ENCODE data around the gene MAPK7. TPM values are rescaled to one million over a fixed set of nuclear protein-coding genes. Genes with fewer than 3 reads are reported as not detected.
"Not testable (repeated sequence)": the region's sequence is repeated elsewhere in the genome, so short reads cannot be mapped to it uniquely, and the experiment has no call there.

The MAPK7 gene
- total RNA-seq, 2 donors from 2014 or later: 15.9 to 17.8 TPM

DNA sequence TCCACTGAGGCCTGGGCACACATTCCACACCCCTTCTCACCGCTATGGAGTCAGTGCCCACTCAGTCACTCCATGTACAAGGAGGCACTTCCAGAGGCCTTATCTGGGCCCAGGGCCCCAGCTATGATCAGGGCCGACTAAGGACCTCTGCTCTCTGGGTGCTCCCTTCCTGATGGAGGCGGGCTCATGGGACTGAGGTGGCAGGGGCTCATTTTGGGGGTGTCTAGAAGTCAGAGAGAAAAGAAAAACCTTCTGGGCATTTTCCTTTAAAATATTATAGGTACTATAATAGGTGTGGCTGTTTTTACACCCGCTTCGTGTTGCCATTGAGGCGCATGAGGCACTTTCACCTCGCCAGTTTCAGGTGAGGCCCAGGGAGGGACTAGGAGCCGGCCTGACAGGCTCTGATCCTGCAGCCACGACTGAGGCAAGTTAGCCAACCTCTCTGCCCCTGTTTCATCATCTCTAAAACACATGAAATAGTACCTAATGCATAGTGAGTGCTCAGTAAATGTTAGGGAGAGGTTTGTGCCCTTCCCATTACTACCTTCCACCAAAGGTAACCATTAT, 30.1 kb upstream of the MAPK7 start:
- peak overlapping the region in 1 of 2 donors; percentile 78 for H3K27ac ChIP-seq
- TF ChIP-seq, protein P1, sequence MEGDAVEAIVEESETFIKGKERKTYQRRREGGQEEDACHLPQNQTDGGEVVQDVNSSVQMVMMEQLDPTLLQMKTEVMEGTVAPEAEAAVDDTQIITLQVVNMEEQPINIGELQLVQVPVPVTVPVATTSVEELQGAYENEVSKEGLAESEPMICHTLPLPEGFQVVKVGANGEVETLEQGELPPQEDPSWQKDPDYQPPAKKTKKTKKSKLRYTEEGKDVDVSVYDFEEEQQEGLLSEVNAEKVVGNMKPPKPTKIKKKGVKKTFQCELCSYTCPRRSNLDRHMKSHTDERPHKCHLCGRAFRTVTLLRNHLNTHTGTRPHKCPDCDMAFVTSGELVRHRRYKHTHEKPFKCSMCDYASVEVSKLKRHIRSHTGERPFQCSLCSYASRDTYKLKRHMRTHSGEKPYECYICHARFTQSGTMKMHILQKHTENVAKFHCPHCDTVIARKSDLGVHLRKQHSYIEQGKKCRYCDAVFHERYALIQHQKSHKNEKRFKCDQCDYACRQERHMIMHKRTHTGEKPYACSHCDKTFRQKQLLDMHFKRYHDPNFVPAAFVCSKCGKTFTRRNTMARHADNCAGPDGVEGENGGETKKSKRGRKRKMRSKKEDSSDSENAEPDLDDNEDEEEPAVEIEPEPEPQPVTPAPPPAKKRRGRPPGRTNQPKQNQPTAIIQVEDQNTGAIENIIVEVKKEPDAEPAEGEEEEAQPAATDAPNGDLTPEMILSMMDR (IDR thresholded peaks at IDR 0.05): no peak
- H3K36me3 ChIP-seq: no peaks in the 10 kb centered on the region
- no peaks in the 10 kb centered on the region for H3K27me3 ChIP-seq
- no peak for DNase-seq (ENCODE audit: low spot score)
- peaks cover 0 to 50% of the 10 kb centered on the region in 2 donors for H3K4me1 ChIP-seq
- no peak overlapping the region for H3K4me3 ChIP-seq
- no peaks in the 10 kb centered on the region for H3K9me3 ChIP-seq

DNA sequence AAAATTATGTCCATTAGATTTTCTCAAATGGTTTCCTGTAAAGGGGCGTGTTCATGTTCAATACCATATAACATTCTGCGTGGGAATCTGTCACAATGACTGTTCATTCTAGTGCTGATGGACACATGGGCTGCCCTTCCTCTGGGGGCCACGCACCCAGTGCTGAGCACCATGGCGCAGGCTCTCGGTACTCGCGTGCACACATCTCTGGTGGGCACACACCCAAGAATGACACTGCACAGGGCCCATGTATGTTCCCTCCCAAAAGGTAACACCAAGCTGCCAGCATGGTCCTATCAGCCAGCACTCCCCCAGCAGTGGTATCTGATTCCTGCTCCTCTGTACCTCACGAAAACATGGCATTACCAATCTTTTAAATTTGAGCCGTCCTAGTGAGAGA, 29.5 kb upstream of the MAPK7 start:
- TF ChIP-seq, protein P1 (IDR thresholded peaks at IDR 0.05): no peak
- Histone ChIP-seq H3K9me3 (no peaks in the 10 kb centered on the region), H3K27ac (no peak overlapping the region), H3K36me3 (no peaks in the 10 kb centered on the region), H3K4me1 (peaks cover 0 to 44% of the 10 kb centered on the region in 2 donors), H3K27me3 (no peaks in the 10 kb centered on the region), H3K4me3 (no peak overlapping the region)
- no peak for DNase-seq (ENCODE audit: low spot score)

DNA sequence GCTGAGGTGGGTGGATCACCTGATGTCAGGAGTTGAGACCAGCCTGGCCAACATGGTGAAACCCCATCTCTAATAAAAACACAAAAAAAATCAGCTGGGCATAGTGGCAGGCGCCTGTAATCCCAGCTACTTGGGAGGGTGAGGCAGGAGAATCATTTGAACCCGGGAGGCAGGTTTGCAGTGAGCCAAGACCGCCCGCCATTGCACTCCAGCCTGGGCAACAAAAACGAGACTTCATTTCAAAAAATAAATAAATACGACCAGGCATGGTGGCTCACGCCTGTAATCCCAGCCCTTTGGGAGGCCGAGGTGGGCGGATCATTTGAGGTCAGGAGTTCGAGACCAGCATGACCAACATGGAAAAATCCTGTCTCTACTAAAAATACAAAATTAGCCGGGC, 24.9 kb upstream of the MAPK7 start:
- H3K27me3 ChIP-seq; H3K36me3 ChIP-seq; DNase-seq (ENCODE audit: low spot score); H3K4me1 ChIP-seq; H3K27ac ChIP-seq; H3K9me3 ChIP-seq; H3K4me3 ChIP-seq: not testable (repeated sequence)

DNA sequence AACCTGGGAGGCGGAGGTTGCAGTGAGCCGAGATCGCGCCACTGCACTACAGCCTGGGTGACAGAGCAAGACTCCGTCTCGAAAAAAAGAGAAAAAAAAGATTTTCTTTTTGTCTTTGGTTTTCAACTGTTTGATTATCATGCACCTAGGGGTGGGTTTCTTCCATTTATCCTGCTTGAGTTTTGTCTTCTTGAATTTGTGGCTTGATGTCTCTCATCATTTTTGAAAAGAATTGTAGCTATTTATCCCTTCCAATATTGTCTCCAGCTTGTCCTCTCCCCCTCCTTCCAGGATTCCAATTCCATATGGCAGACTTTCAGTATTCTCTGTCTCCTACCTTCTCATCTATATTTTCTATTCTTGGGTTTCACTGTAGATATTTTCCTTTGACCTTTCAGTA, 23.6 kb upstream of the MAPK7 start:
- Histone ChIP-seq H3K27ac (no peak overlapping the region), H3K9me3 (no peaks in the 10 kb centered on the region), H3K4me1 (no peaks in the 10 kb centered on the region), H3K36me3 (no peaks in the 10 kb centered on the region), H3K27me3 (no peaks in the 10 kb centered on the region), H3K4me3 (no peak overlapping the region)
- DNase-seq (ENCODE audit: low spot score): no peak
- TF ChIP-seq, protein P1 (IDR thresholded peaks at IDR 0.05): no peak

DNA sequence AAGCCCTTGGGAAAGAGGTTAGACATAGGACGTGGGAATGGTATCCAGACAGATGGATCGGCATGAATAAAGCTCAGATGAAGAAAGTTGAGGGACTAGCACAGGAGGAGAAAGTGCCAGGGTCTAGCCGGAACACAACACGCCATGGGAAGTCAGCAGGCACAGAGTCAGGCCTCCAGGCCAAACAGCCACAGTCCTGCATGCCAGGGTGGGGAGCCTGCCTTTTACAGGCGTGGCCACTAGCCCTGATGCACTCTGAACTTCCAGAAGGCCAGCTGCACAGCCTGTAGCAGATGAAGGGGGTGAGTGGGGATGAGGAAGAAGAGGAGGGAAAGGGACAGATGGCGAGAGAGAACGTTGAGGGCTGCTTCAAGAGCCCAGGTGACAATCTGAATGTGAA, 20.9 kb upstream of the MAPK7 start:
- Histone ChIP-seq H3K4me3 (no peak overlapping the region), H3K4me1 (peaks cover 0 to 10% of the 10 kb centered on the region in 2 donors)

DNA sequence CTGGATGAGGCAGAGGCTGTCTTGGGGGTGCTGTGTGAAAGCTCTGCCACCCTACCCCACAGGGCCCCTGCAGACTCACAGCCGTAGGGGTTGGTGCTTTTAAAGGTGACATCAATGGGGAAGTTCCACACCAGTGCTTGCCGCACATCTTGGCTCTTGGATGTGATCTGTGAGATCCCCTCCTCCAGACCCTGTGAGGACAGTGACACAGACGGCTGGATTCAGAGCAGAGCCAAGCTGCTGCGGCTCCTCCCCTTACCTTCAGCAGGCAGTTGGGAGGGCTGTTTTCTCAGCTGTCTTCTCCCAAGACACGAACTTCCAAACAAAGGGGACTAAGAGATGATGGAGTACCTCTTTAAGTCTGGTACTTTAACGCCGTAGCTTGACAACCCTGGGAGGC, 20.5 kb upstream of the MAPK7 start:
- H3K4me1 ChIP-seq: peaks cover 0 to 11% of the 10 kb centered on the region in 2 donors
- no peaks in the 10 kb centered on the region for H3K27me3 ChIP-seq
- DNase-seq (ENCODE audit: low spot score): no peak
- TF ChIP-seq, protein P1 (IDR thresholded peaks at IDR 0.05): no peak
- H3K36me3 ChIP-seq: no peaks in the 10 kb centered on the region
- H3K27ac ChIP-seq: no peak overlapping the region
- H3K9me3 ChIP-seq: no peaks in the 10 kb centered on the region
- H3K4me3 ChIP-seq: no peak overlapping the region

More for the DNA sequence above, 20.9 kb upstream of the MAPK7 start:
- H3K9me3 ChIP-seq: no peaks in the 10 kb centered on the region
- TF ChIP-seq, protein P1 (IDR thresholded peaks at IDR 0.05): no peak
- DNase-seq (ENCODE audit: low spot score): no peak
- no peak overlapping the region for H3K27ac ChIP-seq
- H3K27me3 ChIP-seq: no peaks in the 10 kb centered on the region
- H3K36me3 ChIP-seq: no peaks in the 10 kb centered on the region

Measured in right atrium auricular region (tissue), 2 donors.